ENCODE data around the gene CA9.

The CA9 gene

GRCh38 chr9:35666549-35666948 lies 7.2 kb upstream of the CA9 start:
- Histone ChIP-seq H3K4me3 (ENCODE audit: low read length) (no peak overlapping the region), H3K9me3 (ENCODE audit: control insufficient read depth, low read length) (no peaks in the 10 kb centered on the region), H3K36me3 (ENCODE audit: control insufficient read depth, insufficient read depth, low read length) (no peaks in the 10 kb centered on the region), H3K9ac (ENCODE audit: low read length) (no peak overlapping the region), H3K27me3 (ENCODE audit: control insufficient read depth, insufficient read depth, low read length) (no peaks in the 10 kb centered on the region), H3K4me1 (ENCODE audit: control insufficient read depth, insufficient read depth, low read length) (peaks cover 50% of the 10 kb centered on the region)

GRCh38 chr9:35667939-35668338 lies 5.8 kb upstream of the CA9 start:
- no peak overlapping the region for H3K9ac ChIP-seq (ENCODE audit: low read length)
- no peaks in the 10 kb centered on the region for H3K9me3 ChIP-seq (ENCODE audit: control insufficient read depth, low read length)
- H3K27me3 ChIP-seq (ENCODE audit: control insufficient read depth, insufficient read depth, low read length), result no peaks in the 10 kb centered on the region
- no peak overlapping the region for H3K4me3 ChIP-seq (ENCODE audit: low read length)
- no peaks in the 10 kb centered on the region for H3K36me3 ChIP-seq (ENCODE audit: control insufficient read depth, insufficient read depth, low read length)
- H3K4me1 ChIP-seq (ENCODE audit: control insufficient read depth, insufficient read depth, low read length), result peaks cover 51% of the 10 kb centered on the region

GRCh38 chr9:35669331-35670145 lies 4.2 kb upstream of the CA9 start:
- H3K9me3 ChIP-seq (ENCODE audit: control insufficient read depth, low read length), result no peaks in the 10 kb centered on the region
- H3K27me3 ChIP-seq (ENCODE audit: control insufficient read depth, insufficient read depth, low read length), result no peaks in the 10 kb centered on the region
- H3K4me3 ChIP-seq (ENCODE audit: low read length), result no peak overlapping the region
- peak overlapping the region; percentile 8 for H3K9ac ChIP-seq (ENCODE audit: low read length)
- peaks cover 58% of the 10 kb centered on the region for H3K4me1 ChIP-seq (ENCODE audit: control insufficient read depth, insufficient read depth, low read length)
- no peaks in the 10 kb centered on the region for H3K36me3 ChIP-seq (ENCODE audit: control insufficient read depth, insufficient read depth, low read length)

- peak overlapping the region; percentile 33 for H3K4me3 ChIP-seq (ENCODE audit: low read length)
- no peaks in the 10 kb centered on the region for H3K27me3 ChIP-seq (ENCODE audit: control insufficient read depth, insufficient read depth, low read length)
- H3K9me3 ChIP-seq (ENCODE audit: control insufficient read depth, low read length), result no peaks in the 10 kb centered on the region
- peaks cover 51% of the 10 kb centered on the region for H3K4me1 ChIP-seq (ENCODE audit: control insufficient read depth, insufficient read depth, low read length)
- peak overlapping the region; percentile 71 for H3K9ac ChIP-seq (ENCODE audit: low read length)
- H3K36me3 ChIP-seq (ENCODE audit: control insufficient read depth, insufficient read depth, low read length), result no peaks in the 10 kb centered on the region
Observed at GRCh38 chr9:35674025-35674361, 265 bp downstream of the CA9 start.

- H3K36me3 ChIP-seq (ENCODE audit: control insufficient read depth, insufficient read depth, low read length), result no peaks in the 10 kb centered on the region
- H3K27me3 ChIP-seq (ENCODE audit: control insufficient read depth, insufficient read depth, low read length), result no peaks in the 10 kb centered on the region
- H3K4me3 ChIP-seq (ENCODE audit: low read length), result peak overlapping the region; percentile 35
- peaks cover 44% of the 10 kb centered on the region for H3K4me1 ChIP-seq (ENCODE audit: control insufficient read depth, insufficient read depth, low read length)
- H3K9me3 ChIP-seq (ENCODE audit: control insufficient read depth, low read length), result no peaks in the 10 kb centered on the region
- H3K9ac ChIP-seq (ENCODE audit: low read length), result peak overlapping the region; percentile 75
Observed at GRCh38 chr9:35675204-35675603, 1.5 kb downstream of the CA9 start.

GRCh38 chr9:35675732-35676392 lies 2.1 kb downstream of the CA9 start:
- Histone ChIP-seq H3K27me3 (ENCODE audit: control insufficient read depth, insufficient read depth, low read length) (no peaks in the 10 kb centered on the region), H3K36me3 (ENCODE audit: control insufficient read depth, insufficient read depth, low read length) (no peaks in the 10 kb centered on the region), H3K4me1 (ENCODE audit: control insufficient read depth, insufficient read depth, low read length) (peaks cover 47% of the 10 kb centered on the region), H3K9ac (ENCODE audit: low read length) (peak overlapping the region; percentile 75), H3K4me3 (ENCODE audit: low read length) (peak overlapping the region; percentile 35), H3K9me3 (ENCODE audit: control insufficient read depth, low read length) (no peaks in the 10 kb centered on the region)

- Histone ChIP-seq H3K27me3 (ENCODE audit: control insufficient read depth, insufficient read depth, low read length) (no peaks in the 10 kb centered on the region), H3K4me3 (ENCODE audit: low read length) (no peak overlapping the region), H3K9me3 (ENCODE audit: control insufficient read depth, low read length) (no peaks in the 10 kb centered on the region), H3K4me1 (ENCODE audit: control insufficient read depth, insufficient read depth, low read length) (peaks cover 24% of the 10 kb centered on the region), H3K9ac (ENCODE audit: low read length) (no peak overlapping the region), H3K36me3 (ENCODE audit: control insufficient read depth, insufficient read depth, low read length) (peaks cover 3% of the 10 kb centered on the region)
Observed at GRCh38 chr9:35679091-35679490, 5.4 kb downstream of the CA9 start.

GRCh38 chr9:35679766-35680330 lies 6.1 kb downstream of the CA9 start:
- H3K27me3 ChIP-seq (ENCODE audit: control insufficient read depth, insufficient read depth, low read length), result no peaks in the 10 kb centered on the region
- H3K9me3 ChIP-seq (ENCODE audit: control insufficient read depth, low read length), result no peaks in the 10 kb centered on the region
- peaks cover 3% of the 10 kb centered on the region for H3K36me3 ChIP-seq (ENCODE audit: control insufficient read depth, insufficient read depth, low read length)
- no peak overlapping the region for H3K9ac ChIP-seq (ENCODE audit: low read length)
- peaks cover 20% of the 10 kb centered on the region for H3K4me1 ChIP-seq (ENCODE audit: control insufficient read depth, insufficient read depth, low read length)
- H3K4me3 ChIP-seq (ENCODE audit: low read length), result no peak overlapping the region

GRCh38 chr9:35680331-35681105 lies 6.8 kb downstream of the CA9 start:
- H3K9me3 ChIP-seq (ENCODE audit: control insufficient read depth, low read length), result no peaks in the 10 kb centered on the region
- H3K36me3 ChIP-seq (ENCODE audit: control insufficient read depth, insufficient read depth, low read length), result peaks cover 3% of the 10 kb centered on the region
- no peak overlapping the region for H3K9ac ChIP-seq (ENCODE audit: low read length)
- no peaks in the 10 kb centered on the region for H3K27me3 ChIP-seq (ENCODE audit: control insufficient read depth, insufficient read depth, low read length)
- no peak overlapping the region for H3K4me3 ChIP-seq (ENCODE audit: low read length)
- H3K4me1 ChIP-seq (ENCODE audit: control insufficient read depth, insufficient read depth, low read length), result peaks cover 20% of the 10 kb centered on the region

GRCh38 chr9:35681341-35682002 lies 7.7 kb downstream of the CA9 start:
- Histone ChIP-seq H3K36me3 (ENCODE audit: control insufficient read depth, insufficient read depth, low read length) (peaks cover 3% of the 10 kb centered on the region), H3K9me3 (ENCODE audit: control insufficient read depth, low read length) (no peaks in the 10 kb centered on the region), H3K4me3 (ENCODE audit: low read length) (no peak overlapping the region), H3K27me3 (ENCODE audit: control insufficient read depth, insufficient read depth, low read length) (no peaks in the 10 kb centered on the region), H3K4me1 (ENCODE audit: control insufficient read depth, insufficient read depth, low read length) (peaks cover 13% of the 10 kb centered on the region), H3K9ac (ENCODE audit: low read length) (no peak overlapping the region)

- peaks cover 3% of the 10 kb centered on the region for H3K36me3 ChIP-seq (ENCODE audit: control insufficient read depth, insufficient read depth, low read length)
- no peaks in the 10 kb centered on the region for H3K27me3 ChIP-seq (ENCODE audit: control insufficient read depth, insufficient read depth, low read length)
- peaks cover 12% of the 10 kb centered on the region for H3K4me1 ChIP-seq (ENCODE audit: control insufficient read depth, insufficient read depth, low read length)
- no peak overlapping the region for H3K9ac ChIP-seq (ENCODE audit: low read length)
- no peak overlapping the region for H3K4me3 ChIP-seq (ENCODE audit: low read length)
- H3K9me3 ChIP-seq (ENCODE audit: control insufficient read depth, low read length), result no peaks in the 10 kb centered on the region
Observed at GRCh38 chr9:35682051-35682450, 8.3 kb downstream of the CA9 start.
